Lower lobe of right lung (tissue), 2 donors: Measurements from ENCODE around the gene LIF. TPM values are rescaled to one million over a fixed set of nuclear protein-coding genes. Genes with fewer than 3 reads are reported as not detected.

Experiments used
- ATAC-seq, 2 donors: fragments of 200-7000 bp; cut with Tn5 transposase; one replicate each; pipeline ENCODE4 v1.9.1; 2020 to 2022; ENCODE audit warnings: mild to moderate bottlenecking in 2 of 2, moderate library complexity in 2 of 2
- DNase-seq: peaks from one replicate; pipeline ENCODE4 v3.0.0-alpha.2; 2020
- H3K27ac ChIP-seq: fragments of 200-600 bp; one replicate; pipeline ENCODE4 v1.8.0; 2022
- H3K27me3 ChIP-seq: fragments of 200-600 bp; one replicate; pipeline ENCODE4 v1.8.0; 2022; ENCODE audit warnings: low read depth
- H3K36me3 ChIP-seq: fragments of 200-600 bp; one replicate; pipeline ENCODE4 v1.8.0; 2022; ENCODE audit warnings: mild to moderate bottlenecking
- H3K4me1 ChIP-seq: fragments of 200-600 bp; one replicate; pipeline ENCODE4 v1.8.0; 2022
- H3K4me3 ChIP-seq: fragments of 200-600 bp; one replicate; pipeline ENCODE4 v1.8.0; 2022; ENCODE audit warnings: mild to moderate bottlenecking
- H3K9me3 ChIP-seq: fragments of 200-600 bp; one replicate; pipeline ENCODE4 v1.8.0; 2022
- CTCF ChIP-seq: fragments of 200-600 bp; IDR thresholded peaks from one replicate; pipeline ENCODE4 v1.8.0; 2022; ENCODE audit warnings: antibody characterized with exemption, mild to moderate bottlenecking
- intact Hi-C: fragments of 100-400 bp; cut with DNase I; formaldehyde crosslinking; loops from one replicate; pipeline ENCODE4 v1.11.0; 2022
- total RNA-seq: library from RNA; stranded (reverse); fragmentation: NEBNext Ultra II Directional; extraction: Animal tissue kit (Norgen Biotek cat#: 25700); gene quantifications from one replicate; pipeline ENCODE4 v1.2.1, GENCODE V29; 2021
- donor health status: DM: no; HTN: yes; CAD: no; lungs with severe emphysema.

Gene LIF
- total RNA-seq, 1 donor from 2014 or later = 3.1 TPM

- ATAC-seq (no peak), DNase-seq (no peak)
- TF ChIP-seq CTCF = no peak
- no peaks in the 10 kb centered on the region for H3K36me3 ChIP-seq
- peaks cover 59% of the 10 kb centered on the region for H3K4me1 ChIP-seq
- intact Hi-C loops = no loop called here
- no peaks in the 10 kb centered on the region for H3K9me3 ChIP-seq
- peak overlapping the region; percentile 76 for H3K27ac ChIP-seq
- H3K4me3 ChIP-seq = no peak overlapping the region
- no peaks in the 10 kb centered on the region for H3K27me3 ChIP-seq
These were observed 36.9 kb downstream of the LIF start for GRCh38 chr22:30209642-30210041.

DNA sequence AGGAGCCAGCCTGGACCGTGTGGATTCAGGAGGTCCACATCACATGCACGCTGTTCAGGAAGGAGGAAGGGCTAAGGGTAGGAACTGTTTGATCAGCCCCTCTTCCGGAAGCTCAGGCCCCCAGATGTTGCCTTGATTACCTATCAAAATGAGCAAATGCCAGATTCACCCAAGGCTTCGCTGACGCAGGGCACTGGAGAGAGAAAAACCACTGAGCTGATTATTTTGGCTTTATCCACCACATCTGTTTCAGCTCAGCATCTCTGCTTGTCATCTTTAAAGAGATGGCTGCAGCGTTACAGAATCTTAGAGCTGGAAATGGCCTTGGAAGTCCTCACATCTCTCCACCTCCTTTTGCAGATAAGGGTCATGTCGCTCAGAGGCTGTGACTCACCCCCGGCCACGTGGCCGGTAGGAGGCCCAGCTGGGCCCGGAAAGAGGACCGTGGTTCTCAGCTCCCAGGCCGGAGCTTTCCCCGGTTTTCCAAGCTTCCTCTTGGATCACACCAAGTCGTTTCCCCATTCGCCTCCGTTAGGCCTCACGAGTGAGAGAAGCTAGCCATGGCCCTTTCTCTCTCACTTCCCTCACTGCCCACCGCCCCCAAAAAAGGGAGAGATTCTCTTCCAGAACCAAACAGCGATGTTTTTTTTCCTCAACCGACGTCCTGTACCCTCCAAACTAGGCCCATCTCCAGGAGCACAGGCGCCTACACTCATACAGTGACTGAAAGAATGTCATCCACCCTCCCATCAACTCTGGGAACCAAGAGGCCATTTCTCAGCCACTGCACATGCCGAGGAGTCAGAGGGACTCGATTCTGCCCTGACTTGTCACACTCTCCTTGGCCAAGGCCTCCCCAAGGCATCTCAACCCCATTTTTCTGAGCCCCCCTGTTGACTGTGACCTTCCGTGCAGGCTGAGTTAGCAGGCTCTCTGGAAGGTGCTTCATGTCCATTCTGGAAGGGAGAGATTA, 37.6 kb downstream of the LIF start:
- TF ChIP-seq CTCF = no peak
- Histone ChIP-seq H3K27me3 (no peaks in the 10 kb centered on the region), H3K4me1 (peaks cover 62% of the 10 kb centered on the region), H3K36me3 (no peaks in the 10 kb centered on the region), H3K4me3 (no peak overlapping the region), H3K27ac (peak overlapping the region; percentile 76), H3K9me3 (no peaks in the 10 kb centered on the region)
- no peak for DNase-seq
- ATAC-seq = peak; percentile 30 to 44
- intact Hi-C loops = no loop called here

GRCh38 chr22:30206944-30207343, 39.6 kb downstream of the LIF start:
- Histone ChIP-seq H3K4me1 (peaks cover 59% of the 10 kb centered on the region), H3K4me3 (no peak overlapping the region), H3K9me3 (no peaks in the 10 kb centered on the region), H3K36me3 (no peaks in the 10 kb centered on the region), H3K27me3 (no peaks in the 10 kb centered on the region), H3K27ac (peak overlapping the region; percentile 76)
- intact Hi-C loops = no loop called here
- no peak for DNase-seq
- peak; percentile 22 to 59 for ATAC-seq
- TF ChIP-seq CTCF = no peak

DNA sequence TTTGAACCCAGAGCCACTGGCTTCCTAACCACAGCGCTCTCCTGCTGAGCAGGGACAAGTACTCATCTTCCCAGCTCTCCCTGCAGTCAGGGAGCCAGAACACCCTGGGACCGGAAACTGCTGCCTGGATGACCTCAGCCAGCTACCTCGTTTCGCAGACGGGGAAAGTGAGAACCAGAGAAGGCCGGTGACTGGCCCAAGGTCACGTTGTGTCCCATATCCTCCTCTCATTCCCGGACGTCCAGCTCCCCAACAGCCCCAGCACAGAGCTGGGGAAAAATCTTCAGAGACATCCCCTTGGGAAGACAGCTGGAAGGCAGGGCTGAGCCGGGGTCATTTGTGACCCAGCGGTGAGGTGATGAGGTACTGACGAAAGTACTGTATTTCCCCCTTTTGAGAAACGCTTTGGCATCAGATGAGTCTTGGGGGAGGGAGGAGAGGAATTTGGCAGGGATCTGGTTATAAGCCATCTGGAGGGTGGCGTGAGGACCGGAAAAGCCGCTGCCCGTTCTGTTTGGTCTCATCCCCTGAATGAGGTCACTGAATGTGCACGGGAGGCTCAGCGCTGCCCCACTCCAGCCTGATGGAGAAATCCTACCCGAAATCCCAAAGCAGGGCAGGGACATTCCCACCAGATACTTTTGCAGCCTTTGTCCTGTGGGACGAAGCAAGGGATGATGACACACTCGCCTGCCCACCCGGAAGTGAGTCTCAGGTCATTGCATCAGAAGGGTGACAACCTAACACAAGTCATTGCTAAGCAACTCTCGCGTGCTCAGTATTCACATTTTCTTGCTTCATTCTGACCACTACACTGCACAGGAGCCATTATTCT, 41.1 kb downstream of the LIF start:
- peak overlapping the region; percentile 56 for H3K27ac ChIP-seq
- peak; percentile 27 to 37 for ATAC-seq
- H3K27me3 ChIP-seq = no peaks in the 10 kb centered on the region
- TF ChIP-seq CTCF = no peak
- no peaks in the 10 kb centered on the region for H3K9me3 ChIP-seq
- intact Hi-C loops = no loop called here
- peaks cover 61% of the 10 kb centered on the region for H3K4me1 ChIP-seq
- no peak for DNase-seq
- H3K36me3 ChIP-seq = no peaks in the 10 kb centered on the region
- H3K4me3 ChIP-seq = no peak overlapping the region

DNA sequence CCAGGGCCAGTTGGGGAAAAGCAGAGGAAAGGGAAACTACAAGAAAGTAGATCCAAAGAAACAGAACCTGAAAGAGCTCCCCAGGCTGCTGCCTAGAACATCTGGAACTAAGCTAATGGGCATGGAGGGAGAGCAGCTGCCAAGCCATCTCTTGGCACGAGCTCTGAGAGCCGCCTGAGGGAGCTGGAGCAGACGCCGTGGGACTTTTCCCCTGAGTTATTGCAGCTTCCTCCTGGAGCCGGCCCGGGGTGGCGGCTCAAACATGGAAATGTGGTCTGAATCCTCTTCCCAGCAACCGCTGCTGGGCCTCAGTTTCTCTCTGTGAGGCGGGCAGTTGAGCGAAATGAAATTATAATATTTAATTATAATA, 41.8 kb downstream of the LIF start:
- no peaks in the 10 kb centered on the region for H3K9me3 ChIP-seq
- H3K27me3 ChIP-seq = no peaks in the 10 kb centered on the region
- DNase-seq (no peak), ATAC-seq (no peak)
- H3K4me1 ChIP-seq = peaks cover 61% of the 10 kb centered on the region
- no peak overlapping the region for H3K4me3 ChIP-seq
- no peak for TF ChIP-seq CTCF
- no peaks in the 10 kb centered on the region for H3K36me3 ChIP-seq
- H3K27ac ChIP-seq = peak overlapping the region; percentile 56
- intact Hi-C loops = no loop called here
